ENCODE measurements around the gene SPEM2. TPM values are rescaled to one million over a fixed set of nuclear protein-coding genes. Genes with fewer than 3 reads are reported as not detected.

The SPEM2 gene
- total RNA-seq, 1 donor from 2014 or later = not detected

DNA sequence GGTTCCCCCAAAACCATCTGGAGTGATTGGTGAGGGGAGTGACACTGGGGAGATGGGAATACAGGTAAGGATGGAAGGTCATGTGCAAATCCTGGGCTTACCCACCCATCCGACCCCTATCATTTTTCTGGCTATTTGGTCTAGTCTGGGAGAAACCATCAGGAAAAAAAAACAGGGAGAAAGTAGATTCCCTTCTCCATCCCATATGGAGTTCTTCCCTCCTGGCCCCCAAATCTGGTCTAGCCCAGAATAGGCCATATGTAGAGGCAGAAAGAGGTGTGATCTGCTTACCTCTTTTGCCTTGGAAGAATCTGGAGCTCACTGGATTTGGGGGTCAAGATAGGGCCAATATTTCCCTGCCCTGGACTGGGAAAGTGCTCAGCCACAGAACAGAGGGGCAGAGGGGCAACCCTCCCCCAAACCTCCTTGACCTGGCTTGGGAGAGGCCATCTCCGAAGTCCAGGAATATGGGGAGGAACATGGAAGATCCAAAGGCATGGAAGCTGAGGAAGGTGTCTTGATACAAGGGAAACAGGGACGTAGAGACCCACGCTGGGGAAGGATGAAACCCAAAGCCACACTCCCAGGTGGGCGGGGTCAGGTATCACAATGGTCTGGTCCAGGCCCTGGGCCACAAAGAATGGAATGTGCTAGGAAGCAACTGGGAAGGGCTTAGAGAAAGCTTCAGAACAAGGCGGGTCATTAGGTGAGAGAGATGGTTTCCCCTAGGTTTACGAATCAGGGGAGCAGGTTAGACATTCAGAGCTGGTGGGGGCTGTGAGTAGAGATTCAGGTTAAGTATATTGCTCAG is 35.6 kb downstream of the SPEM2 start:
- no peaks in the 10 kb centered on the region for H3K27me3 ChIP-seq
- peak overlapping the region; percentile 66 for H3K4me3 Mint-ChIP-seq
- H3K79me2 ChIP-seq (ENCODE audit: low read depth) = no peaks in the 10 kb centered on the region
- no peak for TF ChIP-seq EZH2 (IDR thresholded peaks at IDR 0.05)
- TF ChIP-seq EZH2phosphoT487 (IDR thresholded peaks at IDR 0.05) = no peak
- no peak for TF ChIP-seq CTCF (IDR thresholded peaks at IDR 0.05)
- no peak overlapping the region for H2AFZ ChIP-seq (replicated peaks)
- DNase-seq (ENCODE audit: low spot score) = peak; percentile 78
- H4K20me1 ChIP-seq (ENCODE audit: low read depth) = peaks cover 3% of the 10 kb centered on the region
- H3K27ac ChIP-seq = no peak overlapping the region
- no peak overlapping the region for H3K4me3 ChIP-seq
- no peaks in the 10 kb centered on the region for H3K36me3 ChIP-seq
- no peaks in the 10 kb centered on the region for H3K9me3 ChIP-seq (ENCODE audit: low read depth)
- H3K27ac Mint-ChIP-seq = peak overlapping the region; percentile 53
- H3K9ac ChIP-seq = no peak overlapping the region
- H3K27me3 Mint-ChIP-seq (ENCODE audit: insufficient read depth, low read depth) = peaks cover 6% of the 10 kb centered on the region
- no peaks in the 10 kb centered on the region for H3K9me3 Mint-ChIP-seq
- peaks cover 9% of the 10 kb centered on the region for H3K4me1 Mint-ChIP-seq
- peaks cover 13% of the 10 kb centered on the region for H3K36me3 Mint-ChIP-seq
- H3K4me2 ChIP-seq = peak overlapping the region; percentile 58
- peaks cover 10% of the 10 kb centered on the region for H3K4me1 ChIP-seq
- peaks cover 20% of the 10 kb centered on the region for H3F3A ChIP-seq (ENCODE audit: low read depth)

DNA sequence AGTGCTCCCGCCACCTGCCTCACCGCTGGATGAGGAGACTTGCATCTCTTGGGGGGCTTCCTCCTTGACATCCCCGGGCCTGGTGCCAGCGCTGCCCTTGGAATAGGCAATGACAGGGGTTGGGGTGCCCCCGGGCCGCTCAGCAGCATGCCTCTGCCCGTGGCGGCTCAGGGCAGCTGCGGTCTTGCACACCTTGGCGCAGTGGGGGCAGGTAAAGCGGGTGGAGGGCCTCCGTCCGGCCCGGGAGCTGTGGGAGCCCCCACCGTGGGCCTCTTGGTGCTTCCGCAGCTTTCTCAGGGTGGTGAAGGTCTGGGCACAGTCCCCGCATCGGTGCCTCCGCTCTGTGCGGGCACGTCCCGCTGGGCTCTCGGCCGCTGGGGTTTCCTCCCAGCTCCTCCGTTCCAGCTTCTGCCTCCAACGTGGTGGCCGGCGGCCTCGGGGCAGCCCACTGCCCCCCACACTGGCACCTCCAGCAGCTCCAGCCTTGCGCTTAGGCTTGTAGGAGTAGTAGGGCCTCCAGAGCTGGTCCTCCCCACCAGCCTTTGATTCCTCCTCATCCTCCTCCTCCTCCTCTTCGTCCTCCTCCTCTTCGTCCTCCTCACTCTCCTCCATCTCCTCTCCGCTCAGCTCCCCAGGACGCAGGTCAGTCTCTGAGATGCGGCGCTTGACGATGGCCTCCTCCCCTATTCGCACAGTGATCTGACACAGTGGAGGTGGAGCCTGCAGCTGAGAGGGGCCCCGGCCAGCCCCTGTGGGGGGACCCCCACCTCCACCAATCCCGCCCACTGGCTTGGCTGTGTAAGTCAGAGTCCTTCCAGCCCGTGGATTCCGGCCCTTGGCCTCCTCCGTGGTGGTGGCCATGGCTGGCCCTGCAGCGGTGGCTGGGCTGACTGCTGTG is 37.3 kb downstream of the SPEM2 start:
- Mint-ChIP-seq H3K27me3 (ENCODE audit: insufficient read depth, low read depth) (peaks cover 13% of the 10 kb centered on the region), H3K4me3 (no peak overlapping the region)
- H3K4me3 ChIP-seq = no peak overlapping the region

DNA sequence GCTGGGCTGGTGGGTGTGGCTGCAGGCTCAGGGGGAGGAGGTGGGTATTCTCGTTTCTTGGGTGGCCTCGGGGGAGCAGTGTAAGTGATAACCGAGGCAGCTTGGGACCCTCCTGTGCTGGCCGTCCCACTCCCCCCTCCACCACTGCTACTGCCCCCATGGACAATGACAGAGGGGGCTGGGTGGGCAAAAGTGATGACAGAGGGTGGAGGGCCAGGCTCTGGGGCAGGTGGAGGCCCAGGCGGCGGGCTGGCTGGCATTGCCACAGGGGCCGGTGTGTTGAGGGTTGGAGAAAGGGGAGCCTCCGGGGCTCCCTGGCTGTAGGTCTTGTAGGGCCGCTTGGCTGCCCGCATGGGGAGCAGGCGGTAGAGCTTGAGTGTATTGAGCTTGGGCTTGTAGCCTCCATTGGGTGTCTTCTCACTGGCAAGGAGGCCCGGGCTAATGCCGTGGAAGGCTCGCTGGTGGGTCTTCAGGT is 38.0 kb downstream of the SPEM2 start:
- Histone ChIP-seq H3K36me3 (no peaks in the 10 kb centered on the region), H3K27me3 (no peaks in the 10 kb centered on the region), H3K4me3 (no peak overlapping the region), H2AFZ (replicated peaks) (no peak overlapping the region), H4K20me1 (ENCODE audit: low read depth) (peaks cover 14% of the 10 kb centered on the region), H3K4me1 (peaks cover 10% of the 10 kb centered on the region), H3K79me2 (ENCODE audit: low read depth) (no peaks in the 10 kb centered on the region), H3K27ac (no peak overlapping the region), H3K9ac (no peak overlapping the region), H3F3A (ENCODE audit: low read depth) (peaks cover 20% of the 10 kb centered on the region), H3K4me2 (no peak overlapping the region), H3K9me3 (ENCODE audit: low read depth) (no peaks in the 10 kb centered on the region)
- no peaks in the 10 kb centered on the region for H3K9me3 Mint-ChIP-seq
- no peak for DNase-seq (ENCODE audit: low spot score)
- peaks cover 13% of the 10 kb centered on the region for H3K27me3 Mint-ChIP-seq (ENCODE audit: insufficient read depth, low read depth)
- H3K27ac Mint-ChIP-seq = no peak overlapping the region
- peaks cover 24% of the 10 kb centered on the region for H3K4me1 Mint-ChIP-seq
- H3K36me3 Mint-ChIP-seq = peaks cover 14% of the 10 kb centered on the region
- TF ChIP-seq CTCF (IDR thresholded peaks at IDR 0.05) (no peak), EZH2phosphoT487 (IDR thresholded peaks at IDR 0.05) (no peak), EZH2 (IDR thresholded peaks at IDR 0.05) (no peak)
- no peak overlapping the region for H3K4me3 Mint-ChIP-seq

More for the DNA sequence above, 37.3 kb downstream of the SPEM2 start:
- H2AFZ ChIP-seq (replicated peaks) = no peak overlapping the region
- H3K27ac ChIP-seq = no peak overlapping the region
- H3K4me1 ChIP-seq = peaks cover 10% of the 10 kb centered on the region
- H3K36me3 ChIP-seq = no peaks in the 10 kb centered on the region
- H3K27me3 ChIP-seq = no peaks in the 10 kb centered on the region
- no peak overlapping the region for H3K4me2 ChIP-seq
- peaks cover 8% of the 10 kb centered on the region for H4K20me1 ChIP-seq (ENCODE audit: low read depth)
- TF ChIP-seq EZH2 (IDR thresholded peaks at IDR 0.05) (no peak), CTCF (IDR thresholded peaks at IDR 0.05) (no peak), EZH2phosphoT487 (IDR thresholded peaks at IDR 0.05) (no peak)
- no peak overlapping the region for H3K9ac ChIP-seq
- no peaks in the 10 kb centered on the region for H3K79me2 ChIP-seq (ENCODE audit: low read depth)
- Mint-ChIP-seq H3K4me1 (peaks cover 19% of the 10 kb centered on the region), H3K27ac (no peak overlapping the region), H3K9me3 (no peaks in the 10 kb centered on the region), H3K36me3 (peaks cover 14% of the 10 kb centered on the region)
- DNase-seq (ENCODE audit: low spot score) = no peak
- no peaks in the 10 kb centered on the region for H3K9me3 ChIP-seq (ENCODE audit: low read depth)
- H3F3A ChIP-seq (ENCODE audit: low read depth) = peaks cover 20% of the 10 kb centered on the region

Data from neural progenitor cell (in vitro differentiated cells).